GM21619 (cell line): ENCODE results near the gene CP.

ENCODE experiments used
- ATAC-seq: cut with Tn5 transposase; IDR thresholded peaks from one replicate; pipeline ENCODE4 v1.9.1; 2021; ENCODE audit not compliant: unreplicated experiment

The CP gene

GRCh38 chr3:149128821-149129220 lies 92.8 kb downstream of the CP start:
- no peak for ATAC-seq

- no peak for ATAC-seq
Measured at GRCh38 chr3:149122721-149123578, 98.7 kb downstream of the CP start.
